C4-2B (cell line): ENCODE data around the gene GDNF.
"Not testable (repeated sequence)": the region's sequence is repeated elsewhere in the genome, so short reads cannot be mapped to it uniquely, and the experiment has no call there.

ENCODE experiments used
- H3K27ac ChIP-seq: fragments of 450-650 bp; 2 replicates; pipeline ENCODE4 v1.5.1; 2017
- CTCF ChIP-seq: fragments of 450-650 bp; conservative IDR thresholded peaks from 2 replicates; pipeline ENCODE4 v1.5.1; 2017; ENCODE audit warnings: mild to moderate bottlenecking
- ZFX ChIP-seq: fragments of 450-650 bp; IDR thresholded peaks from 2 replicates; pipeline ENCODE4 v1.6.1; 2017

Gene GDNF

DNA sequence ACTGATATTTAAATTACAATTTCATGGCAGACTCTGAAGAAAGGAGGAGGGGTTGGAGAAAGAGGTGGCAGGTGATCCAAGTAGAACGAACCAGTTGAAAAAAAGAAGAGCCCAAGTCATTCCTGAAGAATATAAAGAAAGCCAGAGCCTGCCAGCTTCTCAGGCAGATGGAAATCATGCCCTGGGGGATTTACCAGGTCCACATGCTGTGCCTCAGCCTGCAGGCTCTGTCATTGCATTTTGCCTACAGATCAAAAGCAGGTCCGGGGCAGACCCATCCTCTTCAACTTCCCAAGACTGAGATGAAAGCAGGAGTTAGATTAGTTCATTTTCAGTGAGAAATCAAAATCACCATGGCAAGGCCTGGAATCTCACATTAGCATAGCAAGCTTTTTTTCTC, 48.5 kb downstream of the GDNF start:
- no peak for TF ChIP-seq CTCF
- no peak for TF ChIP-seq ZFX

GRCh38 chr5:37789991-37790390, 49.9 kb downstream of the GDNF start:
- TF ChIP-seq ZFX (no peak), CTCF (no peak)
- H3K27ac ChIP-seq, result no peak overlapping the region

More for the DNA sequence above, 48.5 kb downstream of the GDNF start:
- no peak overlapping the region for H3K27ac ChIP-seq

- no peak for TF ChIP-seq CTCF
- no peak for TF ChIP-seq ZFX
- H3K27ac ChIP-seq, result no peak overlapping the region
Observed at GRCh38 chr5:37787742-37788141, 52.1 kb downstream of the GDNF start.

DNA sequence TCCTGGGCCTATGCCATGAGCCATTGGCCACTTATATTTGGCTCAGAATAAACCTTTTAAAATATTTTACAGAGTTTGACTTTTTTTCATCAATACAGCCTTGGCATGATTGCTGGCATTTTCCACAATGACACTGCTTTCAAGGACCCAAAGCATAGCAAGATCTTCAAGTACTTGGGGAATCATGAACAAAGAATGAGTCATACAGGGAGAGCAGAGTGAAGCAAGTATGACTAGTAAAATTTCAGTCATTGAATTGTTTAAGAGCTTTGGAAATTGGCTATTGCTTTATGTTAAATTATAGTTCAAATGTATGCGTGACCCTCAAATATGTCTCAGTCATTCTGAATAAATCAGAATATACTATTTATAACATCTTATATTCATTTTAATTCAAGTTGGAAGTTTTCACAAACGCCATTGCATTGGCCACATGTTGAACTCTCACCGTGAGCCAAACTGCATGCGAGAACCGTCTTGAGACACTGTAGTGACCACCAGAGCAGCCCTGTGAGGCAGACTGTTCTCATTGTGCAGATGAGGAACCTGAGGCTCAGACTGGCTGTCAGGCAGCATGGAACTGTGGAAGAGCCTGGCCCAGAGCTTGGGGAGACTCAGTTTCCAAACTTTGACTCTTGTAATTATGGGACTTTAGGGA, 52.9 kb downstream of the GDNF start:
- no peak overlapping the region for H3K27ac ChIP-seq
- TF ChIP-seq CTCF, result no peak
- no peak for TF ChIP-seq ZFX

DNA sequence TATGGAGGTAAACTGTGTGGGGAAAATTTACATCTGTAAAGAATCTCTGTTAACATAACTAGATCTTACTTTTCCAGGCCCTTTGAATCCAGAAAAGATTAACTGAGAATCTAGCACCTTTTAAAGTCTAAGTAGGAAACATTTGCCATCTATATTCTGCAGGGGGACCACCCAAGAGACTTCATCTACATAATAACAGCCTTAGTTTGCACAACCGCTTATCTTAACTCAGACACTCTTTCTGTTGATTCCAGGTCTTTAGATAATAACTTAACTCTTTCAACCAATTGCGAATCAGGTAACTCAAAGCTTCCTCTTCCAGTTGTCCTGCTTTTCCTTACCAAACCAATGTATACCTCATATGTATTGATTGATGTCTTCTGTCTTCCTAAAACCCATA, 53.4 kb downstream of the GDNF start:
- H3K27ac ChIP-seq, result no peak overlapping the region

DNA sequence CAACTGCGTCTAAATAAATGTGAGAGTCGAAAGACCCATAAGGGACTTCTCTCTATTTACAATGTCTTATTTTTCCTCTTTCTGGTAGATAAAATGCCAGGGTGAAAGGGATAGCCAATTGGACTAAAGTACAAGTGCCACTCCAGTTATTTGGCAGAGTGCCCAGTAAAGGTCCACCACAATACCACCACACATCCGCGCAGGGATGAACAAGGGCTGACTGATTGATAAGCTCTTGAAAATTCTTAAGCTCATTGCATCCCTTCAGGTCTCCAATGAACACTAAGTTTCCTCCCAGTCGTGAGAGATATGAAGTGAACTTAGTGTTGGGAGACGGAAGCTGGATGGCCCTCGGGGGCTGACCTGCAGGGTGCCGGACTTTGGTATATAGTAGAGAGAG, 58.4 kb downstream of the GDNF start:
- H3K27ac ChIP-seq, result not testable (repeated sequence)

More for the DNA sequence above, 53.4 kb downstream of the GDNF start:
- TF ChIP-seq CTCF (no peak), ZFX (no peak)

DNA sequence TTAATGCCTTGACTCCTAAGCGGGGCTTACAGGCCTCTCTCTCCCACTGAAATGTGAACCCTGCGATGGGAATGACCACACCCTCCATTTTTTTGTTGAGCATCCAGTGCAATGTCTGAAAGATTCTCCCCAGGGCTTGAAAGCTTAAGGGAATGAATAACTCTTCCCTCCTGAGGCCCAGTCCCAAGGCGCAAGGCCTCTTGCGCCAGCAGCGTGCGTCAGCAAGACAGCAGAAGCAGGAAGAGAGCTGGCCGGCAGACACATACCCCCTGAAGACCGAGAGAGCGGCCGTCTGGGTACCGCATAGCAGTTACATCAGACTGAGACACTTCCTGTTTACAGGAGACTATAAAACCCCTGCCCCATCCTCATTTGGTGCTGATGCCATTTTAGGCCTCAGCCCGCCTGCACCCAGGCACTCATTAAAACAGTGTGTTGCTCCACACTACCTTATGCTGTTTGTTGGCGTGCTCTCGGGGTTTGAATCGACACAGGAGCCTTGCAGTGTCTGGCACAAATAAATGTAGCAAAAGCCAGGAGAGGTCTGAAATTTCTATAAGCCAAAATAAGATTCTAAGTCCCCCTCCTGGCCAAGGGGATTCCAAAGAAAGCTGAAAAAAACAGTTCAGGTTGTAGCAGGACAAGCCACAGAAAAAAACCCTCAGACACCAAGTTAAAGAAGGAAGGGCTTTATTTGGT, 62.3 kb downstream of the GDNF start:
- no peak overlapping the region for H3K27ac ChIP-seq
- no peak for TF ChIP-seq ZFX
- TF ChIP-seq CTCF, result no peak

DNA sequence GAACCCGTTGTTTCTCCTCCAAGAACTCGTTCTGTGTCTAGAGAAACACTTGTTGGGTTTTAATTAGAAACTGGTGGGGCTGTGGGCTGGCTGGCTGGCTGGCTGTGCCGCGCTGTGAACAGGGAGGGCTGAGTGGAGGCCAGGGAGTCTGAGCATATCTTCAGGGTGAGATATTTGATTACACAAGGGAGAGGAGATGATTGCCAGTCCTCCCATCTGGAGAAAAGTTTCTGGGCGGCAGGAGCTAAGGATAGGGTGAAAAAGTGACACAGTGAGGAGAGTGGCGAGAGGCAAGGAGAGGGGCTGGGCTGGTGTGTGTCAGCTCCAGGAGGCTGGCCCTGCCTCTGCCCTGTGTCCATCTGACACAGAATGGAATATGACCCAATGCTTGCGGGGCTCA, 63.0 kb downstream of the GDNF start:
- H3K27ac ChIP-seq, result no peak overlapping the region

More for the DNA sequence above, 63.0 kb downstream of the GDNF start:
- TF ChIP-seq CTCF, result no peak
- no peak for TF ChIP-seq ZFX
